GM12878 (cell line): Measurements from ENCODE around the gene CCDC82. TPM values are rescaled to one million over a fixed set of nuclear protein-coding genes. Genes with fewer than 3 reads are reported as not detected.

ENCODE experiments used
- ATAC-seq: fragments of 200-7000 bp; cut with Tn5 transposase; 3 replicates; pipeline ENCODE4 v1.9.1; 2020; ENCODE audit warnings: mild to moderate bottlenecking, moderate library complexity
- BruUV-seq: library from RNA; stranded (reverse); fragments of 400-500 nt; replicated peaks from 2 replicates; lab custom pipeline; 2021; lab: Mats Ljungman, UMichigan
- CTCF ChIA-PET: fragments of 300-600 bp; sonication (Branson Sonifier 250); formaldehyde crosslinking; extraction: SDS; loops from one replicate; lab custom pipeline; 2021; ENCODE audit warnings: inconsistent platforms; lab: Yijun Ruan, JAX
- POLR2A ChIA-PET: fragments of 350-600 bp; formaldehyde crosslinking; extraction: SDS; loops from one replicate; lab custom pipeline; 2021; ENCODE audit warnings: inconsistent platforms; lab: Charles Lee
- RAD21 ChIA-PET: fragments of 300-600 bp; sonication (Branson Sonifier 250); formaldehyde crosslinking; loops from one replicate; lab custom pipeline; 2023; ENCODE audit warnings: antibody characterized with exemption; ENCODE audit not compliant: unreplicated experiment; lab: Charles Lee
- SMC1A ChIA-PET: fragments of 300-600 bp; sonication (Branson Sonifier 250); formaldehyde crosslinking; loops from one replicate; lab custom pipeline; 2023; ENCODE audit not compliant: unreplicated experiment, uncharacterized antibody; lab: Charles Lee
- DNase-seq: peaks from one replicate; pipeline ENCODE4 v3.0.0-alpha.2; 2011; ENCODE audit warnings: low read depth, low spot score
- FAIRE-seq: peaks from 3 replicates; lab custom pipeline; 2011; peaks lifted over from hg19 to GRCh38; lab: Jason Lieb, UNC
- H2AFZ ChIP-seq: 2 replicates; pipeline ENCODE4 v1.6.0; 2011; ENCODE audit warnings: low read depth, low read length, control low read depth; ENCODE audit not compliant: control insufficient read depth
- H3K27ac ChIP-seq: 2 replicates; pipeline ENCODE4 v1.5.1; 2011; ENCODE audit warnings: control low read depth; ENCODE audit not compliant: control insufficient read depth, insufficient read depth
- H3K27me3 ChIP-seq, 2 experiments: replicated peaks in 1 of 2; 2 replicates each; pipeline versions ENCODE4 v1.6.0 to v1.6.1; 2011; ENCODE audit warnings: low read length in 1 of 2; ENCODE audit not compliant: control insufficient read depth in 2 of 2, insufficient read depth in 2 of 2
- H3K36me3 ChIP-seq, 2 experiments: 2 replicates each; pipeline ENCODE4 v1.5.1; 2011; ENCODE audit warnings: low read length in 1 of 2; ENCODE audit not compliant: control insufficient read depth in 2 of 2, insufficient read depth in 2 of 2
- H3K4me1 ChIP-seq: 2 replicates; pipeline ENCODE4 v1.6.1; 2011; ENCODE audit warnings: mild to moderate bottlenecking, low read length, moderate library complexity, mixed read lengths; ENCODE audit not compliant: control insufficient read depth, insufficient read depth
- H3K4me2 ChIP-seq: 2 replicates; pipeline ENCODE4 v1.6.0; 2011; ENCODE audit warnings: control low read depth; ENCODE audit not compliant: control insufficient read depth, insufficient read depth
- H3K4me3 ChIP-seq: fragments of 200-600 bp; sonication (generic); 2 replicates; pipeline ENCODE4 v1.5.1; 2016
- H3K79me2 ChIP-seq: 2 replicates; pipeline ENCODE4 v1.6.0; 2011; ENCODE audit warnings: low read length; ENCODE audit not compliant: control insufficient read depth, insufficient read depth
- H3K9ac ChIP-seq: 2 replicates; pipeline ENCODE4 v1.8.0; 2011; ENCODE audit warnings: low read length, control low read depth, mixed read lengths; ENCODE audit not compliant: control insufficient read depth, insufficient read depth
- H3K9me3 ChIP-seq: replicated peaks from 3 replicates; pipeline ENCODE4 v1.5.1; 2011; ENCODE audit warnings: mild to moderate bottlenecking, low read length; ENCODE audit not compliant: control insufficient read depth, insufficient read depth
- H4K20me1 ChIP-seq: 2 replicates; pipeline ENCODE4 v1.6.0; 2011; ENCODE audit not compliant: control insufficient read depth, insufficient read depth
- CUX1 ChIP-seq: IDR thresholded peaks from 2 replicates; pipeline ENCODE4 v1.6.1; 2012; ENCODE audit warnings: improper control_type of control experiment, low read depth, low read length; ENCODE audit not compliant: insufficient replicate concordance
- EP300 ChIP-seq, 2 experiments: fragments of 150-350 bp in 1 of 2; IDR thresholded peaks; 2 replicates each; pipeline ENCODE4 v1.6.1; 2011 to 2012; ENCODE audit warnings: low read depth in 2 of 2, low read length in 2 of 2, borderline replicate concordance in 1 of 2, improper control_type of control experiment in 1 of 2, inconsistent platforms in 1 of 2; ENCODE audit not compliant: control insufficient read depth in 1 of 2
- ESRRA ChIP-seq: IDR thresholded peaks from 2 replicates; pipeline ENCODE4 v1.6.1; 2012; ENCODE audit warnings: mild to moderate bottlenecking, low read length, improper control_type of control experiment
- FOXM1 ChIP-seq: IDR thresholded peaks from 2 replicates; pipeline ENCODE4 v1.6.1; 2012; ENCODE audit warnings: low read depth, mild to moderate bottlenecking, inconsistent platforms, low read length, moderate library complexity
- GATAD2B ChIP-seq: fragments of 450-650 bp; conservative IDR thresholded peaks from 2 replicates; pipeline ENCODE4 v1.6.1; 2017; ENCODE audit warnings: low read depth, mild to moderate bottlenecking, moderate library complexity
- HDAC2 ChIP-seq: fragments of 200-600 bp; sonication (generic); IDR thresholded peaks from 2 replicates; pipeline ENCODE4 v1.6.1; 2017
- JUNB ChIP-seq: IDR thresholded peaks from 2 replicates; pipeline ENCODE4 v1.6.1; 2016; ENCODE audit warnings: antibody characterized with exemption, mild to moderate bottlenecking
- MYC ChIP-seq: IDR thresholded peaks from 2 replicates; pipeline ENCODE4 v1.6.1; 2011; ENCODE audit warnings: mild to moderate bottlenecking, low read length, moderate library complexity, inconsistent platforms; ENCODE audit not compliant: insufficient read depth, insufficient replicate concordance, insufficient read length, severe bottlenecking
- NBN ChIP-seq: fragments of 450-650 bp; IDR thresholded peaks from 2 replicates; pipeline ENCODE4 v1.6.1; 2016
- POU2F2 ChIP-seq: IDR thresholded peaks from 3 replicates; pipeline ENCODE4 v1.6.1; 2011; ENCODE audit warnings: low read depth, mild to moderate bottlenecking, low read length, borderline replicate concordance
- ZZZ3 ChIP-seq: IDR thresholded peaks from 2 replicates; pipeline ENCODE4 v1.6.1; 2011; ENCODE audit warnings: low read depth; ENCODE audit not compliant: control insufficient read depth, insufficient read length
- WGBS: methylation state at CpG from one replicate; pipeline ENCODE4 v1.1.6; 2016; ENCODE audit warnings: low lambda C conversion rate; ENCODE audit not compliant: insufficient replicate concordance, insufficient coverage; ENCODE audit errors: missing lambda C conversion rate; 5-methylcytosine and 5-hydroxymethylcytosine counted together
- in situ Hi-C: fragments of 300-500 bp; cut with MboI; formaldehyde crosslinking; loops from 9 replicates; pipeline ENCODE4 v1.14.3; 2018; ENCODE audit warnings: mixed read lengths
- intact Hi-C: fragments of 100-400 bp; cut with micrococcal nuclease; formaldehyde crosslinking; loops from one replicate; pipeline ENCODE4 v1.14.2; 2022; ENCODE audit not compliant: unreplicated experiment
- polyA plus RNA-seq, 11 experiments: library from polyadenylated mRNA; depleted of rRNA in 4 of 11; unstranded in 6 of 11; stranded (reverse) in 5 of 11; fragments of >200 nt; fragmentation: Nextera tagmentation in 4 of 11; fragmentation: Illumina TruSeq in 1 of 11; extraction: Ambion mirVana in 4 of 11; extraction: Trizol in 1 of 11; gene quantifications; 1 replicate in 1 of 11; 2 replicates in 10 of 11; pipeline versions ENCODE4 v1.2.1 to v1.2.3, GENCODE V29; 2011 to 2016; ENCODE audit warnings: inconsistent platforms in 2 of 11, missing spikeins in 2 of 11, low read depth in 1 of 11
- total RNA-seq, 4 experiments: library from RNA; depleted of rRNA in 3 of 4; stranded (reverse); fragments of >200 nt in 3 of 4; fragmentation: Illumina TruSeq in 1 of 4; extraction: Trizol in 1 of 4; gene quantifications; 2 replicates each; pipeline versions ENCODE4 v1.2.1 to v1.2.3, GENCODE V29; 2013 to 2021
- TF ChIP-seq, protein P1 (sequence below): fragments of 450-650 bp; IDR thresholded peaks from 2 replicates; pipeline ENCODE4 v1.6.1; 2017; ENCODE audit warnings: mild to moderate bottlenecking, moderate library complexity
- TF ChIP-seq, protein P2 (sequence below): IDR thresholded peaks from 2 replicates; pipeline ENCODE4 v1.6.1; 2011; ENCODE audit warnings: low read depth, mild to moderate bottlenecking, low read length, moderate library complexity, borderline replicate concordance; ENCODE audit errors: extremely low read depth

CCDC82 gene
- total and polyA plus RNA-seq, 10 of the 15 experiments (the other 5 are each of a cell fraction or from before 2014, with no cell fraction given), result 15.2 to 62.4 (median 28.8) TPM

GRCh38 chr11:96309016-96309642, 80.6 kb downstream of the CCDC82 start:
- no peak for FAIRE-seq
- H3K4me2 ChIP-seq, result no peak overlapping the region
- no peak for TF ChIP-seq CUX1
- TF ChIP-seq MYC, result no peak
- TF ChIP-seq, protein P1, sequence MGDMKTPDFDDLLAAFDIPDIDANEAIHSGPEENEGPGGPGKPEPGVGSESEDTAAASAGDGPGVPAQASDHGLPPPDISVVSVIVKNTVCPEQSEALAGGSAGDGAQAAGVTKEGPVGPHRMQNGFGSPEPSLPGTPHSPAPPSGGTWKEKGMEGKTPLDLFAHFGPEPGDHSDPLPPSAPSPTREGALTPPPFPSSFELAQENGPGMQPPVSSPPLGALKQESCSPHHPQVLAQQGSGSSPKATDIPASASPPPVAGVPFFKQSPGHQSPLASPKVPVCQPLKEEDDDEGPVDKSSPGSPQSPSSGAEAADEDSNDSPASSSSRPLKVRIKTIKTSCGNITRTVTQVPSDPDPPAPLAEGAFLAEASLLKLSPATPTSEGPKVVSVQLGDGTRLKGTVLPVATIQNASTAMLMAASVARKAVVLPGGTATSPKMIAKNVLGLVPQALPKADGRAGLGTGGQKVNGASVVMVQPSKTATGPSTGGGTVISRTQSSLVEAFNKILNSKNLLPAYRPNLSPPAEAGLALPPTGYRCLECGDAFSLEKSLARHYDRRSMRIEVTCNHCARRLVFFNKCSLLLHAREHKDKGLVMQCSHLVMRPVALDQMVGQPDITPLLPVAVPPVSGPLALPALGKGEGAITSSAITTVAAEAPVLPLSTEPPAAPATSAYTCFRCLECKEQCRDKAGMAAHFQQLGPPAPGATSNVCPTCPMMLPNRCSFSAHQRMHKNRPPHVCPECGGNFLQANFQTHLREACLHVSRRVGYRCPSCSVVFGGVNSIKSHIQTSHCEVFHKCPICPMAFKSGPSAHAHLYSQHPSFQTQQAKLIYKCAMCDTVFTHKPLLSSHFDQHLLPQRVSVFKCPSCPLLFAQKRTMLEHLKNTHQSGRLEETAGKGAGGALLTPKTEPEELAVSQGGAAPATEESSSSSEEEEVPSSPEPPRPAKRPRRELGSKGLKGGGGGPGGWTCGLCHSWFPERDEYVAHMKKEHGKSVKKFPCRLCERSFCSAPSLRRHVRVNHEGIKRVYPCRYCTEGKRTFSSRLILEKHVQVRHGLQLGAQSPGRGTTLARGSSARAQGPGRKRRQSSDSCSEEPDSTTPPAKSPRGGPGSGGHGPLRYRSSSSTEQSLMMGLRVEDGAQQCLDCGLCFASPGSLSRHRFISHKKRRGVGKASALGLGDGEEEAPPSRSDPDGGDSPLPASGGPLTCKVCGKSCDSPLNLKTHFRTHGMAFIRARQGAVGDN, result no peak
- TF ChIP-seq, protein P2, sequence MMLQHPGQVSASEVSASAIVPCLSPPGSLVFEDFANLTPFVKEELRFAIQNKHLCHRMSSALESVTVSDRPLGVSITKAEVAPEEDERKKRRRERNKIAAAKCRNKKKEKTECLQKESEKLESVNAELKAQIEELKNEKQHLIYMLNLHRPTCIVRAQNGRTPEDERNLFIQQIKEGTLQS, result no peak
- TF ChIP-seq GATAD2B, result no peak
- no peak for TF ChIP-seq ZZZ3
- TF ChIP-seq HDAC2, result no peak
- no peak for TF ChIP-seq JUNB
- TF ChIP-seq FOXM1, result no peak
- no peak for TF ChIP-seq EP300 (IDR thresholded peaks at IDR 0.05; ENCODE audit: borderline replicate concordance in 1 of 2, control insufficient read depth in 1 of 2, low read depth in 2 of 2, low read length in 2 of 2)
- no peak for TF ChIP-seq POU2F2
- no peak for TF ChIP-seq ESRRA
- TF ChIP-seq NBN, result no peak

More at GRCh38 chr11:96309016-96309642, 80.6 kb downstream of the CCDC82 start:
- Histone ChIP-seq H2AFZ (no peak overlapping the region), H3K9me3 (no peaks in the 10 kb centered on the region), H3K27me3 (no peaks in the 10 kb centered on the region), H3K4me3 (no peak overlapping the region), H3K4me1 (peaks cover under 1% of the 10 kb centered on the region; the same call in 1 of the 2 replicates), H3K9ac (no peak overlapping the region), H4K20me1 (no peaks in the 10 kb centered on the region; the same call in 1 of the 2 replicates), H3K36me3 (peaks cover 0 to 2% of the 10 kb centered on the region in 2 experiments; a peak in 1 of 4 replicates), H3K27ac (no peak overlapping the region), H3K79me2 (peaks cover 40% of the 10 kb centered on the region)
- ChIA-PET CTCF (interaction anchor here (1.6 to 2.1 kb wide), 2 partner anchors 10 to 460 kb away, joined by 3 to 5 read pairs; no protein-coding TSS in a partner anchor), POLR2A (interaction anchor here (0.6 to 0.9 kb wide), 2 partner anchors 11 to 54 kb away, joined by 3 to 4 read pairs; no protein-coding TSS in a partner anchor), RAD21 (interaction anchor here (0.6 to 2.1 kb wide), 7 partner anchors 9 to 85 kb away, joined by 3 to 10 read pairs (median 4); partner anchors contain the start of gene MAML2), SMC1A (interaction anchor here (0.8 to 8.2 kb wide), 5 partner anchors 9 to 50 kb away, joined by 3 to 97 read pairs (median 5); partner anchors contain the start of gene MAML2)
- intact Hi-C loops, result no loop called here
- no TSS peak for BruUV-seq
- ATAC-seq (no peak), DNase-seq (no peak)
- 93% methylated on average over 2 of the region's 2 CpGs for WGBS
- in situ Hi-C loops, result no loop called here
